Suprapubic skin (tissue), 4 donors: ENCODE measurements around the gene PVALB. TPM values are rescaled to one million over a fixed set of nuclear protein-coding genes. Genes with fewer than 3 reads are reported as not detected.

ENCODE experiments used
- DNase-seq, 2 donors: peaks; one replicate each; pipeline ENCODE4 v3.0.0-alpha.2; 2019; ENCODE audit warnings: low spot score in 2 of 2
- H3K27ac ChIP-seq: fragments of 200-600 bp; sonication (generic); one replicate; pipeline ENCODE4 v1.5.1; 2019
- H3K27me3 ChIP-seq: fragments of 200-600 bp; sonication (generic); one replicate; pipeline ENCODE4 v1.5.1; 2019
- H3K36me3 ChIP-seq: fragments of 200-600 bp; sonication (generic); one replicate; pipeline ENCODE4 v1.5.1; 2019
- H3K4me1 ChIP-seq: fragments of 200-600 bp; sonication (generic); one replicate; pipeline ENCODE4 v1.5.1; 2019
- H3K4me3 ChIP-seq: fragments of 200-600 bp; sonication (generic); one replicate; pipeline ENCODE4 v1.5.1; 2019; ENCODE audit warnings: mild to moderate bottlenecking
- H3K9me3 ChIP-seq: fragments of 200-600 bp; sonication (generic); one replicate; pipeline ENCODE4 v1.5.1; 2019
- EP300 ChIP-seq: sonication (generic); formaldehyde crosslinking; IDR thresholded peaks from one replicate; pipeline ENCODE4 v1.6.1; 2017; ENCODE audit warnings: antibody characterized with exemption
- POLR2A ChIP-seq, 2 donors: fragments of 450-650 bp; IDR thresholded peaks; one replicate each; pipeline ENCODE4 v1.6.1; 2017; ENCODE audit warnings: antibody characterized with exemption in 2 of 2, mild to moderate bottlenecking in 2 of 2, moderate library complexity in 2 of 2
- POLR2AphosphoS5 ChIP-seq, 3 donors: sonication (generic); formaldehyde crosslinking; IDR thresholded peaks; one replicate each; pipeline ENCODE4 v1.6.1; 2017; ENCODE audit warnings: antibody characterized with exemption in 3 of 3
- WGBS: methylation state at CpG from one replicate; pipeline ENCODE4 v1.1.5; 2018; 5-methylcytosine and 5-hydroxymethylcytosine counted together
- total RNA-seq, 4 donors: library from RNA; depleted of rRNA; stranded (reverse); fragments of >200 nt; gene quantifications; one replicate each; pipeline ENCODE4 v1.1.0, GENCODE V29; 2016
- TF ChIP-seq, protein P1 (sequence below), 2 donors: fragments of 200-600 bp in 1 of 2; fragments of 450-650 bp in 1 of 2; sonication (generic) in 1 of 2; IDR thresholded peaks; one replicate each; pipeline ENCODE4 v1.5.1; 2016 to 2019; ENCODE audit warnings: antibody characterized with exemption in 2 of 2, mild to moderate bottlenecking in 1 of 2, moderate library complexity in 1 of 2

PVALB gene
- total RNA-seq, 4 donors from 2014 or later, result not detected

DNA sequence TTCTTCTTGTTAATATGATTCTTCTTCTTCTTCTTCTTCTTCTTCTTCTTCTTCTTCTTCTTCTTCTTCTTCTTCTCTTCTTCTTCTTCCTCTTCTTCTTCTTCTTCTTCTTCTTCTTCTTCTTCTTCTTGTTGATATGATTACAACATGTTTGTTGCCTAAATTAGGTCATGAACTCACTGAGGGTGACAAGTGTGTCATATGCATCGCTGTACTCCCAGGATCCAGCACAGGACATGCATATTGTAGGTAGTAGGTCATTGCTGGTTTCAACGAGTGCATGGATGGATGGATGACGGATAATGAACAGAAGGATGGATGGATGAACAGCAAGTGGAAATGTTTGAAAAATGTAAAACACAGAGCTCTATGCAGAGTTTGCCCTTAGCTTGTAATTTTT, 14.9 kb upstream of the PVALB start:
- H3K36me3 ChIP-seq, result no peaks in the 10 kb centered on the region
- TF ChIP-seq, protein P1, sequence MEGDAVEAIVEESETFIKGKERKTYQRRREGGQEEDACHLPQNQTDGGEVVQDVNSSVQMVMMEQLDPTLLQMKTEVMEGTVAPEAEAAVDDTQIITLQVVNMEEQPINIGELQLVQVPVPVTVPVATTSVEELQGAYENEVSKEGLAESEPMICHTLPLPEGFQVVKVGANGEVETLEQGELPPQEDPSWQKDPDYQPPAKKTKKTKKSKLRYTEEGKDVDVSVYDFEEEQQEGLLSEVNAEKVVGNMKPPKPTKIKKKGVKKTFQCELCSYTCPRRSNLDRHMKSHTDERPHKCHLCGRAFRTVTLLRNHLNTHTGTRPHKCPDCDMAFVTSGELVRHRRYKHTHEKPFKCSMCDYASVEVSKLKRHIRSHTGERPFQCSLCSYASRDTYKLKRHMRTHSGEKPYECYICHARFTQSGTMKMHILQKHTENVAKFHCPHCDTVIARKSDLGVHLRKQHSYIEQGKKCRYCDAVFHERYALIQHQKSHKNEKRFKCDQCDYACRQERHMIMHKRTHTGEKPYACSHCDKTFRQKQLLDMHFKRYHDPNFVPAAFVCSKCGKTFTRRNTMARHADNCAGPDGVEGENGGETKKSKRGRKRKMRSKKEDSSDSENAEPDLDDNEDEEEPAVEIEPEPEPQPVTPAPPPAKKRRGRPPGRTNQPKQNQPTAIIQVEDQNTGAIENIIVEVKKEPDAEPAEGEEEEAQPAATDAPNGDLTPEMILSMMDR (IDR thresholded peaks at IDR 0.05), result no peak
- TF ChIP-seq EP300 (no peak), POLR2AphosphoS5 (IDR thresholded peaks at IDR 0.05) (no peak), POLR2A (IDR thresholded peaks at IDR 0.05) (no peak)
- no peak overlapping the region for H3K27ac ChIP-seq
- H3K27me3 ChIP-seq, result peaks cover 21% of the 10 kb centered on the region
- DNase-seq, result no peak
- H3K4me3 ChIP-seq, result no peak overlapping the region
- no peaks in the 10 kb centered on the region for H3K9me3 ChIP-seq
- WGBS, result 89% methylated on average over 3 of the region's 3 CpGs
- no peaks in the 10 kb centered on the region for H3K4me1 ChIP-seq

DNA sequence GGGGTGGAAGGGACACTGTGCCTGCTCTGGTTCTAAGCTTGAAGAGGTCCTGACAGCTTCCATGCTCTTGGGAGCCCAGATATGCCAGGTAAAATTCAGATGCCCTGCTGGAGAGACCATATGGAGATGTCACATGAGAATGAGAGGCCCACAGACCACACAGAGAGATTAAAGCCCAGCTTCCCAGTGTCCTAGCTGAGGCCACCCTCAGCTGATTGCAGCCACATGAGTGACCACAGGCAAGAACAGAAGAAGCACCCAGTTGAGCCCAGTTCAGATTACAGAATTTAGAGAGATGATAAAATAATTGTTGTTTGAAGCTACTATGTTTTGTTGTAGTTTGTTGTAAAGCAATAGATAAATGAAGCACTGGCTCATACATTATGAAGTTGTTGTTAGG, 14.4 kb upstream of the PVALB start:
- H3K27me3 ChIP-seq, result peaks cover 20% of the 10 kb centered on the region
- no peak for DNase-seq
- H3K9me3 ChIP-seq, result no peaks in the 10 kb centered on the region
- no peak overlapping the region for H3K4me3 ChIP-seq
- TF ChIP-seq, protein P1 (IDR thresholded peaks at IDR 0.05), result no peak
- TF ChIP-seq POLR2AphosphoS5 (IDR thresholded peaks at IDR 0.05) (no peak), POLR2A (IDR thresholded peaks at IDR 0.05) (no peak), EP300 (no peak)
- no peak overlapping the region for H3K27ac ChIP-seq
- H3K4me1 ChIP-seq, result no peaks in the 10 kb centered on the region
- no peaks in the 10 kb centered on the region for H3K36me3 ChIP-seq

DNA sequence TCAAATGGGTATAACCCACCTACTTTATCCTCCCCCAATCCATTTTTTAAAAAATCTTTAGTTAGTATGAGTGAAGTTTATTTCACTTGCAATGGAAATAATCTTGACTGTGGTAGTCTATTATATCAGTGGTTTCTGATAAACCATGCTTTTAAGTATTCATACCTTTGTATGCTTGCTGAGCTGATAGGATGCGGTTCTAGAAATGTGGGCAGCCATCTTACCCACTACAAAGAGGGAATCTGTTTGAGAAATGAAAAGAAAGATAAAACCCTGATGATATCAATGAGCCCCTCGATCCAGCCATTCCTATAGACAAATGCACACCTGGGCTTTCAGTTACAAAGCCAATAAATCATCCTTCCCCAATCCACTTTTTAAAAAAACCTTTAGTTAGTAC, 13.8 kb upstream of the PVALB start:
- peaks cover 18% of the 10 kb centered on the region for H3K27me3 ChIP-seq
- TF ChIP-seq EP300 (no peak), POLR2A (IDR thresholded peaks at IDR 0.05) (no peak), POLR2AphosphoS5 (IDR thresholded peaks at IDR 0.05) (no peak)
- TF ChIP-seq, protein P1 (IDR thresholded peaks at IDR 0.05), result no peak

DNA sequence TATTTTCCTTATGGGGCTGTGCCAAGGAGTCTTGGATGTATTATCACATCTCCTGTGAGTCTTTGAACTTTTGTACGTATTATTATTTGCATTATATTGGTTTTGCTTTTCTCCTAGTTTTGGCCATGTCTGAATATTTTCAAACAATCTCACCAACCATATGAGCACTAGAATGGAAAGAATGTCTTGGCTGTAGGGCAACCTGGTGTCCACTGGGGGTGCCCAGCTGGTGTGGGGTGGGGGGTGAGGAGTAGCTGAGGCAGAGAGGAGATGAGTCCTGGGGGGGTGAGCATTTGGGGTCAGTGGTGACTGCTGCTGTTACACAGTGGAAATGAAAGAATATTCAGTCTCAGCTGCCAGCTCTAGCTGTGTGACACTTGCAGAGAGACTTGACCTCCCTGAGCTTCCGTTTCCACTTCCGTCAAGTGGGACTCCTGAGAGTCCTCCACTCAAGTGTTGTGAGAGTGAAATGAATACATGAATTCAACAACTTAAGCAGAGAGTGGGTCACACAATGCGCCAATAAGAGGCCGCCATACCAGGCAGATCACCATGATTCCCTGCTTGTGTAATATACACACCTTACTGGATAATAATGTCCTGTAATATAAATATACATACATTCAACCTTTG, 12.7 kb upstream of the PVALB start:
- Histone ChIP-seq H3K4me3 (no peak overlapping the region), H3K36me3 (no peaks in the 10 kb centered on the region), H3K4me1 (no peaks in the 10 kb centered on the region), H3K9me3 (no peaks in the 10 kb centered on the region), H3K27ac (no peak overlapping the region), H3K27me3 (peaks cover 14% of the 10 kb centered on the region)
- no peak for DNase-seq
- TF ChIP-seq, protein P1 (IDR thresholded peaks at IDR 0.05), result no peak
- TF ChIP-seq POLR2AphosphoS5 (IDR thresholded peaks at IDR 0.05) (no peak), POLR2A (IDR thresholded peaks at IDR 0.05) (no peak), EP300 (no peak)
- WGBS, result 74% methylated on average over 5 of the region's 5 CpGs

More for the DNA sequence above, 13.8 kb upstream of the PVALB start:
- no peak for DNase-seq
- Histone ChIP-seq H3K27ac (no peak overlapping the region), H3K36me3 (no peaks in the 10 kb centered on the region), H3K4me3 (no peak overlapping the region), H3K9me3 (no peaks in the 10 kb centered on the region), H3K4me1 (no peaks in the 10 kb centered on the region)
- 71% methylated on average over 2 of the region's 2 CpGs for WGBS

DNA sequence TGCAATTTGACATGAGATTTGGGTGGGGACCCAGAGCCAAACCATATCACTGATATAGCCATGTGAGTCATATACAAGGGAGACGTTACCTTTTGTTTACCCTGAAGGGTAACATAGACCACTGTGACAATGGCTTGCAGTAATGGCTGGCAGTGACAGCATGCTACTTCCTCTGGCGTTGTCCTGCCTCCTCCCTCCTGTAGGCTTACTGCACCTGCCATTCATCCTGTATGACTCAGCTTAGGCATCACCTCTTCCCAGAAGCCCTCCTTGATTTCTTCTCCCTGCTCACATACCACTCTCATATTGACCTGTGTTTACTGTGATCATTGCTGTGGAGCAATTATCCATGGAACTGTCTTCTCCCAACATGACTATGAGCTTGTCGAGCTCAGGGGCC, 12.0 kb upstream of the PVALB start:
- no peak for DNase-seq
- no peak overlapping the region for H3K27ac ChIP-seq
- no peaks in the 10 kb centered on the region for H3K36me3 ChIP-seq
- H3K9me3 ChIP-seq, result no peaks in the 10 kb centered on the region
- 55% methylated on average over 2 of the region's 3 CpGs for WGBS
- TF ChIP-seq EP300 (no peak), POLR2A (IDR thresholded peaks at IDR 0.05) (no peak), POLR2AphosphoS5 (IDR thresholded peaks at IDR 0.05) (no peak)
- TF ChIP-seq, protein P1 (IDR thresholded peaks at IDR 0.05), result no peak
- no peaks in the 10 kb centered on the region for H3K4me1 ChIP-seq
- H3K27me3 ChIP-seq, result peaks cover 21% of the 10 kb centered on the region
- H3K4me3 ChIP-seq, result no peak overlapping the region
